Measurements from ENCODE around the gene MYRIP.

DNA sequence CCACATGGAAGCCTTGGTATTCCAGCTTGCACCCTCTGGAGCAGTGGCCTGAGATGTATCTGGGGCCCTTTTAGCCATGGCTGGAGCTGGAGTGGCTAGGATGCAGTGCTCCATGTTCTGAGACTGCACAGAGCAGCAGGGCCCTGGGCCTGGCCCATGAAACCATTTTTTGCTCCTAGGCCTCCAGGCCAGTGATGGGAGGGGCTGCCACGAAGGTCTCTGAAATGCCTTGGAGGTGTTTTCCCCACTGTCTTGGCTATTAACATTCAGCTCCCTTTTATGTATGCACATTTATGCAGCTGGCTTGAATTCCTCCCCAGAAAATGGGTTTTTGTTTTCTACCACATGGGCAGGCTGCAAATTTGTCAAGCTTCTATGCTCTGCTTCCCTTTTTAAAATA, 43.0 kb upstream of the MYRIP start:
- TF ChIP-seq, protein P1, sequence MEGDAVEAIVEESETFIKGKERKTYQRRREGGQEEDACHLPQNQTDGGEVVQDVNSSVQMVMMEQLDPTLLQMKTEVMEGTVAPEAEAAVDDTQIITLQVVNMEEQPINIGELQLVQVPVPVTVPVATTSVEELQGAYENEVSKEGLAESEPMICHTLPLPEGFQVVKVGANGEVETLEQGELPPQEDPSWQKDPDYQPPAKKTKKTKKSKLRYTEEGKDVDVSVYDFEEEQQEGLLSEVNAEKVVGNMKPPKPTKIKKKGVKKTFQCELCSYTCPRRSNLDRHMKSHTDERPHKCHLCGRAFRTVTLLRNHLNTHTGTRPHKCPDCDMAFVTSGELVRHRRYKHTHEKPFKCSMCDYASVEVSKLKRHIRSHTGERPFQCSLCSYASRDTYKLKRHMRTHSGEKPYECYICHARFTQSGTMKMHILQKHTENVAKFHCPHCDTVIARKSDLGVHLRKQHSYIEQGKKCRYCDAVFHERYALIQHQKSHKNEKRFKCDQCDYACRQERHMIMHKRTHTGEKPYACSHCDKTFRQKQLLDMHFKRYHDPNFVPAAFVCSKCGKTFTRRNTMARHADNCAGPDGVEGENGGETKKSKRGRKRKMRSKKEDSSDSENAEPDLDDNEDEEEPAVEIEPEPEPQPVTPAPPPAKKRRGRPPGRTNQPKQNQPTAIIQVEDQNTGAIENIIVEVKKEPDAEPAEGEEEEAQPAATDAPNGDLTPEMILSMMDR (IDR thresholded peaks at IDR 0.05): no peak
- TF ChIP-seq POLR2A (IDR thresholded peaks at IDR 0.05): no peak
